Measurements from ENCODE around the gene WNT3A.

DNA sequence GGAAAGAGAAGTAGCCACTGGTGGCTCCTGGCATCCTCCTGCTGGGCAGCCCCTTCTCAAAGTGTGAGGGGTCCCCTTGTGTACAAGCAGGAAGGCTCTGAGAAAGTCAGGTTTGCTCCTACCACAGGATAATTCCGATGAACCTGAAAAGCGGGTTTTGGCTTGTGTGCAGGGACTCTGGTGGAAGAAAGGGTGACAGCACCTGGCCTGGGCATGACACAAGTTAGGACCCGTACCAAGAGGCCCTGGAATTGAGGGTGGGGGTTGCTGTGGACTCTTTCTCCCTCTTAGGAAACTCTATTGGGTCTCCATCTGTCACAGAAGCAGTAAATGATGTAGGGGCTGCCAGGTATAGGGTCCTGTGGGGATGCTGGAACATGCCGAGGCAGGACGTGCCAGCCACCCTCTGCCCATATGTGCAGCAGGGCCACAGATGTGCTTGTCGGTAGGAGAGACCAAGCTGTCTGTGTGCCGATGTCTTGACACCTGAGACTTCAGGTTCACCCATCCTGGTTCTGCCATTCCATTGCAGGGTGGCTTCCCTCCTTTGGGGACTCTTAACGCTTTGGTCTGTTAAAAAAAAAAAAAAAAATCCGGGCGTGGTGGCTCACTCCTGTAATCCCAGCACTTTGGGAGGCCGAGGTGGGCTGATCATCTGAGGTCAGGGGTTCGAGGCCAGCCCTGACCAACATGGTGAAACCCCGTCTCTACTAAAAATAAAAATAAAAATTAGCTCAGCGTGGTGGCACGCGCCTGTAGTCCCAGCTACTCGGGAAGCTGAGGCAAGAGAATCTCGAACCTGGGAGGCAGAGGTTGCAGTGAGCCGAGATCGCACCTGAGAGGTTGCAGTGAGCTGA, 86.5 kb downstream of the WNT3A start:
- TF ChIP-seq, protein P1, sequence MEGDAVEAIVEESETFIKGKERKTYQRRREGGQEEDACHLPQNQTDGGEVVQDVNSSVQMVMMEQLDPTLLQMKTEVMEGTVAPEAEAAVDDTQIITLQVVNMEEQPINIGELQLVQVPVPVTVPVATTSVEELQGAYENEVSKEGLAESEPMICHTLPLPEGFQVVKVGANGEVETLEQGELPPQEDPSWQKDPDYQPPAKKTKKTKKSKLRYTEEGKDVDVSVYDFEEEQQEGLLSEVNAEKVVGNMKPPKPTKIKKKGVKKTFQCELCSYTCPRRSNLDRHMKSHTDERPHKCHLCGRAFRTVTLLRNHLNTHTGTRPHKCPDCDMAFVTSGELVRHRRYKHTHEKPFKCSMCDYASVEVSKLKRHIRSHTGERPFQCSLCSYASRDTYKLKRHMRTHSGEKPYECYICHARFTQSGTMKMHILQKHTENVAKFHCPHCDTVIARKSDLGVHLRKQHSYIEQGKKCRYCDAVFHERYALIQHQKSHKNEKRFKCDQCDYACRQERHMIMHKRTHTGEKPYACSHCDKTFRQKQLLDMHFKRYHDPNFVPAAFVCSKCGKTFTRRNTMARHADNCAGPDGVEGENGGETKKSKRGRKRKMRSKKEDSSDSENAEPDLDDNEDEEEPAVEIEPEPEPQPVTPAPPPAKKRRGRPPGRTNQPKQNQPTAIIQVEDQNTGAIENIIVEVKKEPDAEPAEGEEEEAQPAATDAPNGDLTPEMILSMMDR (IDR thresholded peaks at IDR 0.05; ENCODE audit: low read length), result no peak
- no peak for TF ChIP-seq EZH2 (IDR thresholded peaks at IDR 0.05; ENCODE audit: borderline replicate concordance, low read length)

Measured in OCI-LY1 (cell line).